Liver (tissue), 9 donors: ENCODE measurements around the gene TWSG1. TPM values are rescaled to one million over a fixed set of nuclear protein-coding genes. Genes with fewer than 3 reads are reported as not detected.

Experiments
- DNase-seq: peaks from one replicate; pipeline ENCODE4 v3.0.0-alpha.2; 2017; ENCODE audit warnings: low spot score
- H3K27ac ChIP-seq, 2 donors: one replicate each; pipeline ENCODE4 v1.7.0; 2013; ENCODE audit warnings: inconsistent platforms in 2 of 2, low read length in 2 of 2, control low read depth in 1 of 2, low read depth in 1 of 2, mild to moderate bottlenecking in 1 of 2
- H3K27me3 ChIP-seq, 4 donors: one replicate each; pipeline versions ENCODE4 v1.6.1 to v1.7.0; 2013; ENCODE audit warnings: low read length in 3 of 4, inconsistent platforms in 1 of 4, mild to moderate bottlenecking in 1 of 4, moderate library complexity in 1 of 4; ENCODE audit not compliant: control insufficient read depth in 4 of 4, insufficient read depth in 4 of 4
- H3K36me3 ChIP-seq, 4 donors: one replicate each; pipeline versions ENCODE4 v1.6.1 to v1.7.0; 2013; ENCODE audit warnings: low read length in 3 of 4, mild to moderate bottlenecking in 3 of 4, low read depth in 1 of 4, moderate library complexity in 1 of 4; ENCODE audit not compliant: control insufficient read depth in 4 of 4, insufficient read depth in 3 of 4
- H3K4me1 ChIP-seq, 4 donors: one replicate each; pipeline versions ENCODE4 v1.6.1 to v1.7.0; 2013; ENCODE audit warnings: low read length in 3 of 4, mild to moderate bottlenecking in 3 of 4, moderate library complexity in 1 of 4; ENCODE audit not compliant: control insufficient read depth in 4 of 4, insufficient read depth in 4 of 4
- H3K4me3 ChIP-seq, 3 donors: one replicate each; pipeline versions ENCODE4 v1.6.1 to v1.7.0; 2013; ENCODE audit warnings: low read length in 3 of 3, control low read depth in 1 of 3, low read depth in 1 of 3, mild to moderate bottlenecking in 1 of 3
- H3K9ac ChIP-seq, 2 donors: one replicate each; pipeline ENCODE4 v1.7.0; 2013; ENCODE audit warnings: low read length in 2 of 2, mild to moderate bottlenecking in 2 of 2, moderate library complexity in 2 of 2, control low read depth in 1 of 2, low read depth in 1 of 2
- H3K9me3 ChIP-seq, 4 donors: one replicate each; pipeline versions ENCODE4 v1.6.1 to v1.7.0; 2013; ENCODE audit warnings: low read length in 3 of 4; ENCODE audit not compliant: control insufficient read depth in 4 of 4
- EGR1 ChIP-seq, 2 donors: IDR thresholded peaks; 2 replicates each; pipeline ENCODE4 v1.6.1; 2016 to 2018; ENCODE audit warnings: antibody characterized with exemption in 2 of 2, low read depth in 2 of 2
- FOXA1 ChIP-seq: IDR thresholded peaks from 2 replicates; pipeline ENCODE4 v1.6.1; 2016; ENCODE audit warnings: antibody characterized with exemption
- FOXA2 ChIP-seq: IDR thresholded peaks from 2 replicates; pipeline ENCODE4 v1.6.1; 2016; ENCODE audit warnings: antibody characterized with exemption
- GABPA ChIP-seq, 2 donors: IDR thresholded peaks in 1 of 2; conservative IDR thresholded peaks in 1 of 2; 2 replicates each; pipeline ENCODE4 v1.6.1; 2016; ENCODE audit warnings: antibody characterized with exemption in 2 of 2, mild to moderate bottlenecking in 1 of 2, moderate library complexity in 1 of 2
- HNF4A ChIP-seq, 2 donors: conservative IDR thresholded peaks; 2 replicates each; pipeline ENCODE4 v1.6.1; 2016; ENCODE audit warnings: antibody characterized with exemption in 2 of 2, mild to moderate bottlenecking in 2 of 2
- HNF4G ChIP-seq: IDR thresholded peaks from 2 replicates; pipeline ENCODE4 v1.6.1; 2016; ENCODE audit warnings: antibody characterized with exemption
- JUND ChIP-seq, 2 donors: IDR thresholded peaks; 2 replicates each; pipeline ENCODE4 v1.6.1; 2016; ENCODE audit warnings: antibody characterized with exemption in 2 of 2
- NR2F2 ChIP-seq: IDR thresholded peaks from 2 replicates; pipeline ENCODE4 v1.6.1; 2016; ENCODE audit warnings: antibody characterized with exemption
- RXRA ChIP-seq, 2 donors: IDR thresholded peaks; 2 replicates each; pipeline ENCODE4 v1.6.1; 2017 to 2018; ENCODE audit warnings: antibody characterized with exemption in 2 of 2, mild to moderate bottlenecking in 1 of 2
- SP1 ChIP-seq: IDR thresholded peaks from 2 replicates; pipeline ENCODE4 v1.6.1; 2018; ENCODE audit warnings: antibody characterized with exemption, mild to moderate bottlenecking
- TAF1 ChIP-seq: conservative IDR thresholded peaks from 2 replicates; pipeline ENCODE4 v1.6.1; 2016; ENCODE audit warnings: antibody characterized with exemption, mild to moderate bottlenecking
- YY1 ChIP-seq: IDR thresholded peaks from 2 replicates; pipeline ENCODE4 v1.6.1; 2016; ENCODE audit warnings: antibody characterized with exemption, mild to moderate bottlenecking
- WGBS: extraction: QIAGEN DNeasy Blood & Tissue Kit; methylation state at CpG from one replicate; pipeline ENCODE4 v1.1.7; 2013; 5-methylcytosine and 5-hydroxymethylcytosine counted together
- polyA plus RNA-seq, 2 donors: library from polyadenylated mRNA; stranded (reverse) in 1 of 2; unstranded in 1 of 2; fragments of 200-250 nt in 1 of 2; fragments of >200 nt in 1 of 2; fragmentation: Nextera tagmentation in 1 of 2; extraction: Ambion mirVana in 1 of 2; gene quantifications; one replicate each; pipeline versions ENCODE4 v1.2.1 to v1.2.3, GENCODE V29; 2013 to 2015
- total RNA-seq, 2 donors: library from RNA; depleted of rRNA; stranded (reverse); fragments of >200 nt; gene quantifications; one replicate each; pipeline ENCODE4 v1.2.3, GENCODE V29; 2014
- TF ChIP-seq, protein P1 (sequence below): IDR thresholded peaks from 2 replicates; pipeline ENCODE4 v1.6.1; 2016; ENCODE audit warnings: antibody characterized with exemption
- TF ChIP-seq, protein P2 (sequence below): IDR thresholded peaks from 2 replicates; pipeline ENCODE4 v1.6.1; 2016; ENCODE audit warnings: antibody characterized with exemption
- TF ChIP-seq, protein P3 (sequence below): IDR thresholded peaks from 2 replicates; pipeline ENCODE4 v1.6.1; 2016; ENCODE audit warnings: antibody characterized with exemption
- TF ChIP-seq, protein P4 (sequence below): fragments of 150-350 bp; IDR thresholded peaks from 2 replicates; pipeline ENCODE4 v1.5.1; 2017; ENCODE audit warnings: improper control_type of control experiment, low read depth, low read length; ENCODE audit not compliant: missing input control
- donor health status: healthy.
- donor health status: healthy.
- donor health status: healthy.
- donor health status: healthy.
- donor health status: healthy.

The TWSG1 gene
- total and polyA plus RNA-seq, 4 donors = 3.9 to 11.1 (median 5.4) TPM

DNA sequence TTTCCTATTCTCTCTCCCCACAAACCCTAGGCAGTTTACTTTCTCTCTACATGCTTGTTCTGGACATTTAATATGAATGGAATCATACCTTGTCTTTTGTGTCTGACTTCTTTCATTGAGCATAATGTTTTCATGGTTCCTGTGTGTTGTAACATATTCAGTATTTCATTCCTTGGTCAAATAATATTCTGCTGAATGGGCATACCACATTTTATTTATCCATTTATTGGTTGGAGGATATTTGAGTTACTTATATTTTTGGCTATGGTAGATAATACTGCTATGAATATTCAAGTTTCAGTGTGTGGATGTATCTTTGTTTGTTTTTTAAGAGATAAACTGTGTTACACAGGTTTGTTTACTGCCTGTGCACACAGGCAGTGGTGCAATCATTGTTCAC, 9.0 kb downstream of the TWSG1 start:
- DNase-seq = no peak
- H3K9me3 ChIP-seq = no peaks in the 10 kb centered on the region
- no peaks in the 10 kb centered on the region for H3K4me1 ChIP-seq
- no peaks in the 10 kb centered on the region for H3K27me3 ChIP-seq
- no peak overlapping the region for H3K9ac ChIP-seq
- no peak overlapping the region for H3K4me3 ChIP-seq
- TF ChIP-seq NR2F2 = no peak
- no peak for TF ChIP-seq EGR1 (IDR thresholded peaks at IDR 0.05; ENCODE audit: low read depth in 2 of 2)
- TF ChIP-seq TAF1 = no peak
- TF ChIP-seq RXRA (IDR thresholded peaks at IDR 0.05) = no peak
- TF ChIP-seq, protein P1, sequence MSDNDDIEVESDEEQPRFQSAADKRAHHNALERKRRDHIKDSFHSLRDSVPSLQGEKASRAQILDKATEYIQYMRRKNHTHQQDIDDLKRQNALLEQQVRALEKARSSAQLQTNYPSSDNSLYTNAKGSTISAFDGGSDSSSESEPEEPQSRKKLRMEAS = no peak
- no peak for TF ChIP-seq FOXA2
- TF ChIP-seq GABPA (IDR thresholded peaks at IDR 0.05 in 1 of 2, conservative IDR thresholded peaks at IDR 0.05 in 1 of 2) = no peak
- no peak for TF ChIP-seq HNF4A (conservative IDR thresholded peaks at IDR 0.05)
- H3K36me3 ChIP-seq = peaks cover 0 to 2% (median 0%) of the 10 kb centered on the region in 4 donors
- H3K27ac ChIP-seq = no peak overlapping the region

DNA sequence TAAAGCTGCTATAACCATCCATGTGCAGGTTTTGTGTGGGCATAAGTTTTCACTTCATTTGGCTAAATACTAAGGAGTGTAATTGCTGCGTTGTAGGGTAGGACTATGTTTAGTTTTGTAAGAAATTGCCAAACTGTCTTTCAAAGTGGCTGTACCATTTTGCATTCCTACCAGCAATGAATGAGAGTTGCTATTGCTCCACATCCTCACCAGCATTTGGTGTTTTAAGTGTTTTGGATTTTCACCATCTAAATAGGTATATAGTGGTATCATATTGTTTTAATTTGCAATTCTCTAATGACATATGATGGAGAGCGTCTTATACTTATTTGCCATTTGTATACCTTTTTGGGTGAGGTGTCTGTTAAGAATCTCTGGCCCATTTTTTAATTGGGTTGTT, 12.2 kb downstream of the TWSG1 start:
- Histone ChIP-seq H3K4me1 (no peaks in the 10 kb centered on the region), H3K36me3 (peaks cover 0 to 2% (median 0%) of the 10 kb centered on the region in 4 donors), H3K9ac (no peak overlapping the region), H3K27ac (no peak overlapping the region), H3K9me3 (no peaks in the 10 kb centered on the region), H3K4me3 (no peak overlapping the region), H3K27me3 (no peaks in the 10 kb centered on the region)
- no peak for TF ChIP-seq HNF4G
- no peak for TF ChIP-seq JUND (IDR thresholded peaks at IDR 0.05)
- no peak for TF ChIP-seq TAF1
- TF ChIP-seq, protein P2, sequence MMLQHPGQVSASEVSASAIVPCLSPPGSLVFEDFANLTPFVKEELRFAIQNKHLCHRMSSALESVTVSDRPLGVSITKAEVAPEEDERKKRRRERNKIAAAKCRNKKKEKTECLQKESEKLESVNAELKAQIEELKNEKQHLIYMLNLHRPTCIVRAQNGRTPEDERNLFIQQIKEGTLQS = no peak
- TF ChIP-seq YY1 = no peak
- TF ChIP-seq, protein P3, sequence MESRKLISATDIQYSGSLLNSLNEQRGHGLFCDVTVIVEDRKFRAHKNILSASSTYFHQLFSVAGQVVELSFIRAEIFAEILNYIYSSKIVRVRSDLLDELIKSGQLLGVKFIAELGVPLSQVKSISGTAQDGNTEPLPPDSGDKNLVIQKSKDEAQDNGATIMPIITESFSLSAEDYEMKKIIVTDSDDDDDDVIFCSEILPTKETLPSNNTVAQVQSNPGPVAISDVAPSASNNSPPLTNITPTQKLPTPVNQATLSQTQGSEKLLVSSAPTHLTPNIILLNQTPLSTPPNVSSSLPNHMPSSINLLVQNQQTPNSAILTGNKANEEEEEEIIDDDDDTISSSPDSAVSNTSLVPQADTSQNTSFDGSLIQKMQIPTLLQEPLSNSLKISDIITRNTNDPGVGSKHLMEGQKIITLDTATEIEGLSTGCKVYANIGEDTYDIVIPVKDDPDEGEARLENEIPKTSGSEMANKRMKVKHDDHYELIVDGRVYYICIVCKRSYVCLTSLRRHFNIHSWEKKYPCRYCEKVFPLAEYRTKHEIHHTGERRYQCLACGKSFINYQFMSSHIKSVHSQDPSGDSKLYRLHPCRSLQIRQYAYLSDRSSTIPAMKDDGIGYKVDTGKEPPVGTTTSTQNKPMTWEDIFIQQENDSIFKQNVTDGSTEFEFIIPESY = no peak
- TF ChIP-seq, protein P4, sequence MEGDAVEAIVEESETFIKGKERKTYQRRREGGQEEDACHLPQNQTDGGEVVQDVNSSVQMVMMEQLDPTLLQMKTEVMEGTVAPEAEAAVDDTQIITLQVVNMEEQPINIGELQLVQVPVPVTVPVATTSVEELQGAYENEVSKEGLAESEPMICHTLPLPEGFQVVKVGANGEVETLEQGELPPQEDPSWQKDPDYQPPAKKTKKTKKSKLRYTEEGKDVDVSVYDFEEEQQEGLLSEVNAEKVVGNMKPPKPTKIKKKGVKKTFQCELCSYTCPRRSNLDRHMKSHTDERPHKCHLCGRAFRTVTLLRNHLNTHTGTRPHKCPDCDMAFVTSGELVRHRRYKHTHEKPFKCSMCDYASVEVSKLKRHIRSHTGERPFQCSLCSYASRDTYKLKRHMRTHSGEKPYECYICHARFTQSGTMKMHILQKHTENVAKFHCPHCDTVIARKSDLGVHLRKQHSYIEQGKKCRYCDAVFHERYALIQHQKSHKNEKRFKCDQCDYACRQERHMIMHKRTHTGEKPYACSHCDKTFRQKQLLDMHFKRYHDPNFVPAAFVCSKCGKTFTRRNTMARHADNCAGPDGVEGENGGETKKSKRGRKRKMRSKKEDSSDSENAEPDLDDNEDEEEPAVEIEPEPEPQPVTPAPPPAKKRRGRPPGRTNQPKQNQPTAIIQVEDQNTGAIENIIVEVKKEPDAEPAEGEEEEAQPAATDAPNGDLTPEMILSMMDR = no peak
- no peak for TF ChIP-seq FOXA1
- TF ChIP-seq SP1 = no peak
- no peak for TF ChIP-seq NR2F2
- no peak for TF ChIP-seq FOXA2
- TF ChIP-seq RXRA (IDR thresholded peaks at IDR 0.05) = no peak
- no peak for DNase-seq
- 97% methylated on average over 2 of the region's 2 CpGs for WGBS
